ENCODE results near the gene PFDN4. TPM values are rescaled to one million over a fixed set of nuclear protein-coding genes. Genes with fewer than 3 reads are reported as not detected.

PFDN4 gene
- total RNA-seq, 2 donors from 2014 or later, result 48.2 to 101 TPM

GRCh38 chr20:54219751-54220426 is 12.0 kb downstream of the PFDN4 start:
- no peak for DNase-seq (ENCODE audit: low spot score)
- Histone ChIP-seq H3K4me1 (peaks cover 0 to 9% of the 10 kb centered on the region in 2 donors), H3K9me3 (no peaks in the 10 kb centered on the region), H3K4me3 (no peak overlapping the region), H3K36me3 (no peaks in the 10 kb centered on the region), H3K27me3 (no peaks in the 10 kb centered on the region), H3K27ac (no peak overlapping the region)
- peak; percentile 18 to 63 for TF ChIP-seq CTCF (IDR thresholded peaks at IDR 0.05)

GRCh38 chr20:54220722-54221121 is 12.8 kb downstream of the PFDN4 start:
- Histone ChIP-seq H3K27ac (no peak overlapping the region), H3K27me3 (no peaks in the 10 kb centered on the region), H3K4me3 (no peak overlapping the region), H3K36me3 (no peaks in the 10 kb centered on the region), H3K9me3 (no peaks in the 10 kb centered on the region), H3K4me1 (peaks cover 0 to 9% of the 10 kb centered on the region in 2 donors)
- DNase-seq (ENCODE audit: low spot score), result no peak
- TF ChIP-seq CTCF (IDR thresholded peaks at IDR 0.05), result no peak

- TF ChIP-seq CTCF (IDR thresholded peaks at IDR 0.05), result no peak
- Histone ChIP-seq H3K4me1 (peaks cover 0 to 9% of the 10 kb centered on the region in 2 donors), H3K9me3 (no peaks in the 10 kb centered on the region), H3K4me3 (no peak overlapping the region), H3K27me3 (no peaks in the 10 kb centered on the region), H3K27ac (no peak overlapping the region), H3K36me3 (no peaks in the 10 kb centered on the region)
- no peak for DNase-seq (ENCODE audit: low spot score)
These were observed 13.5 kb downstream of the PFDN4 start for GRCh38 chr20:54221353-54221752.

GRCh38 chr20:54221996-54222890 is 14.4 kb downstream of the PFDN4 start:
- Histone ChIP-seq H3K9me3 (no peaks in the 10 kb centered on the region), H3K27ac (no peak overlapping the region), H3K4me3 (no peak overlapping the region), H3K4me1 (peaks cover 0 to 9% of the 10 kb centered on the region in 2 donors), H3K36me3 (no peaks in the 10 kb centered on the region), H3K27me3 (no peaks in the 10 kb centered on the region)
- DNase-seq (ENCODE audit: low spot score), result no peak
- no peak for TF ChIP-seq CTCF (IDR thresholded peaks at IDR 0.05)

- peaks cover 0 to 7% of the 10 kb centered on the region in 2 donors for H3K4me1 ChIP-seq
- H3K4me3 ChIP-seq, result no peak overlapping the region
- TF ChIP-seq CTCF (IDR thresholded peaks at IDR 0.05), result no peak
- H3K27me3 ChIP-seq, result no peaks in the 10 kb centered on the region
- no peak for DNase-seq (ENCODE audit: low spot score)
- no peaks in the 10 kb centered on the region for H3K36me3 ChIP-seq
- H3K9me3 ChIP-seq, result no peaks in the 10 kb centered on the region
- no peak overlapping the region for H3K27ac ChIP-seq
These were observed 15.4 kb downstream of the PFDN4 start for GRCh38 chr20:54223285-54223684.
